Prostate gland (tissue), 2 donors: Measurements from ENCODE around the gene SELENOK.

Source experiments
- POLR2A ChIP-seq: fragments of 450-650 bp; IDR thresholded peaks from one replicate; pipeline ENCODE4 v1.6.1; 2016; ENCODE audit warnings: antibody characterized with exemption, mild to moderate bottlenecking
- POLR2AphosphoS5 ChIP-seq: sonication (generic); formaldehyde crosslinking; IDR thresholded peaks from one replicate; pipeline ENCODE4 v1.6.1; 2017; ENCODE audit warnings: antibody characterized with exemption
- TF ChIP-seq, protein P1 (sequence below), 4 experiments: fragments of 200-600 bp in 2 of 4; fragments of 450-650 bp in 2 of 4; sonication (generic) in 2 of 4; IDR thresholded peaks; 1 replicate in 3 of 4; 2 replicates in 1 of 4; pipeline ENCODE4 v1.5.1; 2016 to 2019; ENCODE audit warnings: antibody characterized with exemption in 4 of 4, mild to moderate bottlenecking in 2 of 4, moderate library complexity in 2 of 4

DNA sequence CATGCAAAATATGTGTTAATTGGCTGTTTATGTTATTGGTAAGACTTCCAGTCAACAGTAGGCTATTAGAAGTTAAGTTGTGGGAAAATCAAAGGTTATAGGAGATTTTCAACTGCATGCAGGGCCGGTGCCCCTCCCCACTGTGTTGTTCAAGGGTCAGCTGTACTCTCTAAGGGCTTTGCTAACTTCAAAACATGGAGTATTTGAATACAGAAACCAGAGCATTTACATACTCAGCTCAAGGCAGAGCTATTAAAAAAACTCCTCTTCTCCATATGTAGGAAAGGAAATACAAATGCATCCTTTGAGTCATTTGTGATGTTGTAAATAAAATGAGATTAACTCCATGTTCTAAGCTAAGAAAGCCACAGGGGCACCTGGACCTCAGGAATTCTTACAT is 28.5 kb downstream of the SELENOK start:
- TF ChIP-seq, protein P1, sequence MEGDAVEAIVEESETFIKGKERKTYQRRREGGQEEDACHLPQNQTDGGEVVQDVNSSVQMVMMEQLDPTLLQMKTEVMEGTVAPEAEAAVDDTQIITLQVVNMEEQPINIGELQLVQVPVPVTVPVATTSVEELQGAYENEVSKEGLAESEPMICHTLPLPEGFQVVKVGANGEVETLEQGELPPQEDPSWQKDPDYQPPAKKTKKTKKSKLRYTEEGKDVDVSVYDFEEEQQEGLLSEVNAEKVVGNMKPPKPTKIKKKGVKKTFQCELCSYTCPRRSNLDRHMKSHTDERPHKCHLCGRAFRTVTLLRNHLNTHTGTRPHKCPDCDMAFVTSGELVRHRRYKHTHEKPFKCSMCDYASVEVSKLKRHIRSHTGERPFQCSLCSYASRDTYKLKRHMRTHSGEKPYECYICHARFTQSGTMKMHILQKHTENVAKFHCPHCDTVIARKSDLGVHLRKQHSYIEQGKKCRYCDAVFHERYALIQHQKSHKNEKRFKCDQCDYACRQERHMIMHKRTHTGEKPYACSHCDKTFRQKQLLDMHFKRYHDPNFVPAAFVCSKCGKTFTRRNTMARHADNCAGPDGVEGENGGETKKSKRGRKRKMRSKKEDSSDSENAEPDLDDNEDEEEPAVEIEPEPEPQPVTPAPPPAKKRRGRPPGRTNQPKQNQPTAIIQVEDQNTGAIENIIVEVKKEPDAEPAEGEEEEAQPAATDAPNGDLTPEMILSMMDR (IDR thresholded peaks at IDR 0.05), result no peak
- no peak for TF ChIP-seq POLR2A
- no peak for TF ChIP-seq POLR2AphosphoS5
